PC-3 (cell line): Measurements from ENCODE around the gene ARHGEF28. TPM values are rescaled to one million over a fixed set of nuclear protein-coding genes. Genes with fewer than 3 reads are reported as not detected.

ENCODE experiments used
- ATAC-seq: fragments of 200-7000 bp; cut with Tn5 transposase; 2 replicates; pipeline ENCODE4 v1.9.1; 2020; ENCODE audit warnings: mild to moderate bottlenecking, moderate library complexity
- BruUV-seq: library from RNA; stranded (reverse); fragments of 400-500 nt; replicated peaks from 2 replicates; lab custom pipeline; 2021; lab: Mats Ljungman, UMichigan
- CTCF ChIA-PET: fragments of 300-600 bp; sonication (Branson Sonifier 250); formaldehyde crosslinking; loops from one replicate; lab custom pipeline; 2022; ENCODE audit warnings: antibody characterized with exemption; lab: Charles Lee
- POLR2A ChIA-PET: fragments of 300-600 bp; sonication (Branson Sonifier 250); formaldehyde crosslinking; loops from one replicate; lab custom pipeline; 2022; ENCODE audit warnings: antibody characterized with exemption; ENCODE audit not compliant: unreplicated experiment; lab: Charles Lee
- DNase-seq: peaks from one replicate; pipeline ENCODE4 v3.0.0-alpha.2; 2015
- H2AFZ ChIP-seq: fragments of 300-600 bp; sonication (generic); 2 replicates; pipeline ENCODE4 v1.6.0; 2016; ENCODE audit warnings: antibody characterized with exemption, low read length
- H3F3A ChIP-seq: fragments of 300-600 bp; sonication (generic); one replicate; pipeline ENCODE4 v1.6.0; 2017; ENCODE audit warnings: antibody characterized with exemption, low read length, control low read depth, mild to moderate bottlenecking; ENCODE audit not compliant: unreplicated experiment
- H3K27ac ChIP-seq: fragments of 300-600 bp; sonication (generic); 2 replicates; pipeline ENCODE4 v1.5.1; 2016; ENCODE audit warnings: mild to moderate bottlenecking, low read length
- H3K27me3 ChIP-seq: fragments of 300-600 bp; sonication (generic); 2 replicates; pipeline ENCODE4 v1.6.1; 2016; ENCODE audit warnings: low read length, mixed read lengths
- H3K36me3 ChIP-seq: fragments of 300-600 bp; sonication (generic); 2 replicates; pipeline ENCODE4 v1.6.1; 2016; ENCODE audit warnings: low read depth, mixed run types, low read length, mixed read lengths
- H3K4me1 ChIP-seq: fragments of 300-600 bp; sonication (generic); 2 replicates; pipeline ENCODE4 v1.5.1; 2016; ENCODE audit warnings: low read length; ENCODE audit not compliant: insufficient read depth
- H3K4me2 ChIP-seq: fragments of 300-600 bp; sonication (generic); 2 replicates; pipeline ENCODE4 v1.6.0; 2016; ENCODE audit warnings: low read length
- H3K4me3 ChIP-seq: fragments of 300-600 bp; sonication (generic); 2 replicates; pipeline ENCODE4 v1.5.1; 2016; ENCODE audit warnings: mild to moderate bottlenecking, low read length, mixed read lengths
- H3K79me2 ChIP-seq: fragments of 300-600 bp; sonication (generic); 2 replicates; pipeline ENCODE4 v1.6.1; 2017; ENCODE audit warnings: low read length, mixed read lengths
- H3K9ac ChIP-seq: fragments of 300-600 bp; sonication (generic); 2 replicates; pipeline ENCODE4 v1.6.0; 2016; ENCODE audit warnings: mild to moderate bottlenecking, low read length
- H3K9me2 ChIP-seq: fragments of 300-600 bp; sonication (generic); replicated peaks from 2 replicates; pipeline ENCODE4 v1.6.1; 2016; ENCODE audit warnings: mixed run types, low read length, mixed read lengths
- H3K9me3 ChIP-seq: fragments of 300-600 bp; sonication (generic); 2 replicates; pipeline ENCODE4 v1.6.1; 2016; ENCODE audit warnings: low read length, mixed read lengths
- H4K20me1 ChIP-seq: fragments of 300-600 bp; sonication (generic); 2 replicates; pipeline ENCODE4 v1.6.1; 2016; ENCODE audit warnings: low read length, mixed read lengths
- CTCF ChIP-seq: fragments of 300-600 bp; sonication (generic); conservative IDR thresholded peaks from 2 replicates; pipeline ENCODE4 v1.5.1; 2017; ENCODE audit warnings: antibody characterized with exemption, low read depth, mild to moderate bottlenecking, low read length
- EZH2 ChIP-seq: fragments of 300-600 bp; sonication (generic); IDR thresholded peaks from one replicate; pipeline ENCODE4 v1.6.1; 2017; ENCODE audit warnings: antibody characterized with exemption, mild to moderate bottlenecking, low read length; ENCODE audit not compliant: unreplicated experiment
- EZH2phosphoT487 ChIP-seq: fragments of 300-600 bp; sonication (generic); IDR thresholded peaks from 2 replicates; pipeline ENCODE4 v1.6.1; 2018; ENCODE audit warnings: mild to moderate bottlenecking, antibody characterized with exemption, low read length, borderline replicate concordance
- intact Hi-C: fragments of 100-400 bp; cut with micrococcal nuclease; formaldehyde crosslinking; loops from 2 replicates; pipeline ENCODE4 v1.9.0; 2023
- total RNA-seq: library from RNA; depleted of rRNA; stranded (reverse); fragments of >200 nt; gene quantifications from 2 replicates; pipeline ENCODE4 v1.2.3, GENCODE V29; 2014

Gene ARHGEF28
- total RNA-seq, 1 experiment from 2014 or later = 24.2 TPM

- CTCF ChIA-PET = no interaction called here
Observed at GRCh38 chr5:73950912-73951430, 325.0 kb downstream of the ARHGEF28 start.

GRCh38 chr5:73952872-73953271 lies 326.9 kb downstream of the ARHGEF28 start:
- Histone ChIP-seq H3F3A (no peaks in the 10 kb centered on the region), H4K20me1 (no peaks in the 10 kb centered on the region), H3K36me3 (no peaks in the 10 kb centered on the region), H3K27ac (no peak overlapping the region), H2AFZ (no peak overlapping the region), H3K4me1 (0 out of 2 replicates have a peak, but pooled peaks cover 6% of the 10 kb centered on the region), H3K9me2 (no peaks in the 10 kb centered on the region), H3K79me2 (no peaks in the 10 kb centered on the region), H3K9me3 (no peaks in the 10 kb centered on the region), H3K27me3 (no peaks in the 10 kb centered on the region), H3K9ac (no peak overlapping the region), H3K4me3 (no peak overlapping the region), H3K4me2 (no peak overlapping the region)
- ChIA-PET CTCF (no interaction called here), POLR2A (no interaction called here)
- BruUV-seq = no TSS peak
- no peak for DNase-seq
- TF ChIP-seq CTCF (no peak), EZH2phosphoT487 (no peak), EZH2 (no peak)
- intact Hi-C loops = no loop called here
- no peak for ATAC-seq

More at GRCh38 chr5:73950912-73951430, 325.0 kb downstream of the ARHGEF28 start:
- H3K4me1 ChIP-seq = 0 out of 2 replicates have a peak, but pooled peaks cover 6% of the 10 kb centered on the region
- H3K79me2 ChIP-seq = no peaks in the 10 kb centered on the region
- no peaks in the 10 kb centered on the region for H3F3A ChIP-seq
- BruUV-seq = no TSS peak
- no peak overlapping the region for H2AFZ ChIP-seq
- DNase-seq (no peak), ATAC-seq (no peak)
- no peak overlapping the region for H3K9ac ChIP-seq
- H3K27ac ChIP-seq = no peak overlapping the region
- no peaks in the 10 kb centered on the region for H3K36me3 ChIP-seq
- no peaks in the 10 kb centered on the region for H4K20me1 ChIP-seq
- H3K9me2 ChIP-seq = no peaks in the 10 kb centered on the region
- no peak overlapping the region for H3K4me3 ChIP-seq
- POLR2A ChIA-PET = no interaction called here
- no peaks in the 10 kb centered on the region for H3K27me3 ChIP-seq
- H3K9me3 ChIP-seq = no peaks in the 10 kb centered on the region
- intact Hi-C loops = no loop called here
- TF ChIP-seq EZH2 (no peak), EZH2phosphoT487 (no peak), CTCF (no peak)
- no peak overlapping the region for H3K4me2 ChIP-seq

- Histone ChIP-seq H3K9me3 (no peaks in the 10 kb centered on the region), H4K20me1 (no peaks in the 10 kb centered on the region), H3K36me3 (no peaks in the 10 kb centered on the region), H3K4me1 (0 out of 2 replicates have a peak, but pooled peaks cover 6% of the 10 kb centered on the region), H3F3A (no peaks in the 10 kb centered on the region), H3K4me2 (no peak overlapping the region), H3K27ac (no peak overlapping the region), H3K9ac (no peak overlapping the region), H3K27me3 (no peaks in the 10 kb centered on the region), H3K9me2 (no peaks in the 10 kb centered on the region), H2AFZ (no peak overlapping the region), H3K4me3 (no peak overlapping the region), H3K79me2 (no peaks in the 10 kb centered on the region)
- ATAC-seq (no peak), DNase-seq (no peak)
- CTCF ChIA-PET = no interaction called here
- BruUV-seq = no TSS peak
- intact Hi-C loops = no loop called here
- TF ChIP-seq EZH2phosphoT487 (no peak), CTCF (no peak), EZH2 (no peak)
- POLR2A ChIA-PET = no interaction called here
Observed at GRCh38 chr5:73954381-73954780, 328.4 kb downstream of the ARHGEF28 start.
